Osteoblast (primary cell): ENCODE data around the gene ZNF467. TPM values are rescaled to one million over a fixed set of nuclear protein-coding genes. Genes with fewer than 3 reads are reported as not detected.
A peak's percentile ranks its signal among the peaks of the same experiment; 100 is the strongest.

Source experiments
- DNase-seq: peaks from one replicate; pipeline ENCODE4 v3.0.0; 2011; ENCODE audit warnings: low spot score, mixed read lengths; ENCODE audit not compliant: insufficient read length; ENCODE audit errors: missing footprints
- H2AFZ ChIP-seq: 2 replicates; pipeline ENCODE4 v1.6.0; 2011; ENCODE audit warnings: mild to moderate bottlenecking, low read length
- H3K27ac ChIP-seq: 2 replicates; pipeline ENCODE4 v1.5.1; 2011; ENCODE audit warnings: mild to moderate bottlenecking, low read depth, low read length, moderate library complexity
- H3K27me3 ChIP-seq: 2 replicates; pipeline ENCODE4 v1.6.0; 2012; ENCODE audit warnings: mild to moderate bottlenecking, control low read depth, inconsistent platforms, low read length, moderate library complexity; ENCODE audit not compliant: insufficient read depth
- H3K36me3 ChIP-seq: 2 replicates; pipeline ENCODE4 v1.5.1; 2011; ENCODE audit warnings: mild to moderate bottlenecking, low read length, control low read depth, moderate library complexity; ENCODE audit not compliant: insufficient read depth
- H3K4me1 ChIP-seq: 2 replicates; pipeline ENCODE4 v1.5.1; 2011; ENCODE audit warnings: mild to moderate bottlenecking, low read length, control low read depth, moderate library complexity; ENCODE audit not compliant: insufficient read depth
- H3K4me2 ChIP-seq: 2 replicates; pipeline ENCODE4 v1.6.0; 2011; ENCODE audit warnings: mild to moderate bottlenecking, low read length; ENCODE audit not compliant: insufficient read depth
- H3K4me3 ChIP-seq: fragments of 200-600 bp; sonication (generic); 3 replicates; pipeline ENCODE4 v1.5.1; 2012; ENCODE audit warnings: mild to moderate bottlenecking, low read length, inconsistent platforms; ENCODE audit not compliant: insufficient read depth
- H3K79me2 ChIP-seq: 2 replicates; pipeline ENCODE4 v1.6.0; 2012; ENCODE audit warnings: mild to moderate bottlenecking, low read length, control low read depth, inconsistent platforms; ENCODE audit not compliant: insufficient read depth
- H3K9me3 ChIP-seq: 2 replicates; pipeline ENCODE4 v1.5.1; 2011; ENCODE audit warnings: low read depth, low read length, control low read depth
- H4K20me1 ChIP-seq: 2 replicates; pipeline ENCODE4 v1.6.0; 2012; ENCODE audit warnings: mild to moderate bottlenecking, low read length, control low read depth; ENCODE audit not compliant: insufficient read depth
- CTCF ChIP-seq: IDR thresholded peaks from 2 replicates; pipeline ENCODE4 v1.5.1; 2011; ENCODE audit warnings: mild to moderate bottlenecking, low read depth, low read length, moderate library complexity; ENCODE audit errors: extremely low read depth
- total RNA-seq: library from RNA; depleted of rRNA; stranded (reverse); fragments of >200 nt; gene quantifications from 2 replicates; pipeline ENCODE4 v1.2.3, GENCODE V29; 2012

The ZNF467 gene
- total RNA-seq, 1 donor: not detected

- H3K4me1 ChIP-seq: no peaks in the 10 kb centered on the region
- H4K20me1 ChIP-seq: no peaks in the 10 kb centered on the region
- no peak overlapping the region for H3K27ac ChIP-seq
- no peak overlapping the region for H2AFZ ChIP-seq
- H3K27me3 ChIP-seq: no peaks in the 10 kb centered on the region
- H3K36me3 ChIP-seq: no peaks in the 10 kb centered on the region
- no peak for TF ChIP-seq CTCF
- no peak for DNase-seq
- no peak overlapping the region for H3K4me2 ChIP-seq
- H3K79me2 ChIP-seq: no peaks in the 10 kb centered on the region
- H3K4me3 ChIP-seq: no peak overlapping the region
- no peaks in the 10 kb centered on the region for H3K9me3 ChIP-seq
Measured at GRCh38 chr7:149811831-149812490, 38.6 kb upstream of the ZNF467 start.

GRCh38 chr7:149811221-149811620, 37.8 kb upstream of the ZNF467 start:
- Histone ChIP-seq H3K36me3 (no peaks in the 10 kb centered on the region), H4K20me1 (no peaks in the 10 kb centered on the region), H3K4me3 (no peak overlapping the region), H3K79me2 (no peaks in the 10 kb centered on the region), H3K27me3 (no peaks in the 10 kb centered on the region), H3K4me1 (no peaks in the 10 kb centered on the region), H3K27ac (no peak overlapping the region), H3K9me3 (no peaks in the 10 kb centered on the region), H3K4me2 (no peak overlapping the region), H2AFZ (no peak overlapping the region)
- no peak for DNase-seq
- peak; percentile 21 for TF ChIP-seq CTCF

- TF ChIP-seq CTCF: no peak
- no peak overlapping the region for H3K4me2 ChIP-seq
- no peak for DNase-seq
- H3K36me3 ChIP-seq: no peaks in the 10 kb centered on the region
- no peaks in the 10 kb centered on the region for H3K79me2 ChIP-seq
- no peak overlapping the region for H3K27ac ChIP-seq
- no peak overlapping the region for H3K4me3 ChIP-seq
- H3K4me1 ChIP-seq: no peaks in the 10 kb centered on the region
- no peaks in the 10 kb centered on the region for H4K20me1 ChIP-seq
- no peaks in the 10 kb centered on the region for H3K27me3 ChIP-seq
- H3K9me3 ChIP-seq: no peaks in the 10 kb centered on the region
- H2AFZ ChIP-seq: no peak overlapping the region
Measured at GRCh38 chr7:149809215-149809614, 35.8 kb upstream of the ZNF467 start.

- no peaks in the 10 kb centered on the region for H3K4me1 ChIP-seq
- H4K20me1 ChIP-seq: no peaks in the 10 kb centered on the region
- no peak overlapping the region for H3K4me2 ChIP-seq
- TF ChIP-seq CTCF: no peak
- H3K79me2 ChIP-seq: no peaks in the 10 kb centered on the region
- no peaks in the 10 kb centered on the region for H3K27me3 ChIP-seq
- no peak overlapping the region for H3K27ac ChIP-seq
- no peak overlapping the region for H3K4me3 ChIP-seq
- no peak for DNase-seq
- no peaks in the 10 kb centered on the region for H3K9me3 ChIP-seq
- H3K36me3 ChIP-seq: no peaks in the 10 kb centered on the region
- no peak overlapping the region for H2AFZ ChIP-seq
Measured at GRCh38 chr7:149808311-149808710, 34.9 kb upstream of the ZNF467 start.
